Activated CD8-positive, alpha-beta memory T cell treated with anti-CD3 and anti-CD28 coated beads for 48 hours (primary cell): ENCODE data around the gene SNORC.

ENCODE experiments used
- DNase-seq, 3 experiments: peaks; one replicate each; pipeline ENCODE4 v3.0.0-alpha.2; 2020; ENCODE audit warnings: low read depth in 2 of 3, low spot score in 2 of 3

Gene SNORC

DNA sequence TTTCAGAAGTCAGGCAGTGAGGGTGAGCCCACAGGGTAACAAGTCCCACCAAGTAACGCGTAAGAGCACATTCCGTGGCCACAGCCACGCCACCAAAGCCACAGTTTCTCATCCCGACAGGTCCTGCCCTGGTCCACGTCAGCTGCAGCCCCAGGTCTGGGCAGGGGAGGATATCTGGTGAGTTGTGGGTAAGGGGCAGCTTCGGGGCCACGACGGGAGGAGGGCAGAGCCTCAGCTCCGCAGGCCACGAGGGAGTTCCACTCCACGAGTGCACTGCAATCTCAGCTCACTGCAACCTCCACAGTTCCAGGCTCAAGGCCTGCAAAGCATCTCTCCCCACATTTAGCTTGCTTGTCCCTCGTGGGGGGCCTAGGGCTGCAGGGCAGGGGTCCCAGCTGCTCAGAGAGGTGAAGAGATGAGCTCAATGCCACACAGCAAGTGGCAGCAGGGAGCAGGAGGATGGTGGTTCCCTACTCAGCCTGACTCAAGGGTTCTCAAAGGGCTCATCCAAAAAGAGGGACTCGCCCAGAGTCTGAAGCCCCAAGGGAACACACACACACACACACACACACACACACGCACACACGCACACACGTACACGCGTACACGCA, 12.5 kb downstream of the SNORC start:
- DNase-seq, result no peak

DNA sequence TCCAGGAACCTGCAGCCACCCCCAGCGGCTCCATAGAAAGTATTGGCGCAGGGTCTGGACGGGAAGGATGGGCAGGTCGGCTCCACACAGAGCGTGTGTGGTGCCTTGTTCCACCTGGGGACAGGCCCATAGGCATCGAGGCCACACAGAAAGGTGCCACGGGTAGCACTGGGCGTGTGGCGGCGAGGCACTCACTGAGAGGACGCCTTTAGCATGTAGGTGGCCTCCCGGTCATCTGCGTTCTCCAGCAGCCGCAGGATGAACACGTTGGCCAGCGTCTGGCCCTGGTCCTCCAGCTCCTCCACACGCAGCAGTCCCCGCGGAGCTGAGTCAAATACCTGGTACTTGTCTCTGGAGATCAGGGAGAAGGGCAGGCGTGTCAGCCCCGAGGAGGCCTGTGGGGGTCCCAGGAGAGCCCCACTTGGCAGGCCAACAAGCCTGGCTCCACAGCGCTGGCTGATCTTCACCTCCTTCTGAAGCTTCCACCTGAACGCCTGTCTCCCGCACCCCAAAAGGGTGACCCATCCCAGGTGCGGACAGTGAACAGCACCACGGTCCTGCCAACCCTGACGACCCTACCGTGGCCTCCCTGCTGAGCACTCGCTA, 13.2 kb downstream of the SNORC start:
- DNase-seq, result no peak

DNA sequence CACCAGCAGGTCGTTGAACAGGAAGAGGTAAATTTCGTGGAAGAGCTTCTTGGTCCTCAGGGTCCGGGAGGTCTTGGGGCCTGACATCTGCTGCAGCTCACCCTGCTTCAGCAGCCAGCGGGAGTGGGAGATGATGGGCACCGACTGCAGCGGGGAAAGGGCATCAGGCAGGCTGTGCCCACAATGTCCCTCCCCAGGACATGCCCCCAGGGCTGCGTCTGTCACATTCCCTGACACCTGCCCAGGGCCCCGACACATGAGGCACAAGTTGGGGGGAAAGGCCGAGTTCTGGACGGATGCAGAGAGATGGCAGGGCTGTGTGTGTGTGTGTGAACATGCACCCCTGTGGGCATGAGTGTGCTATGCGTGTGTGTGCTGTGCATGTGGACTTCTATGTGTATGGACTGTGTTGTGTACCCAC, 13.9 kb downstream of the SNORC start:
- DNase-seq, result no peak

GRCh38 chr2:232884549-232885263, 14.6 kb downstream of the SNORC start:
- no peak for DNase-seq

DNA sequence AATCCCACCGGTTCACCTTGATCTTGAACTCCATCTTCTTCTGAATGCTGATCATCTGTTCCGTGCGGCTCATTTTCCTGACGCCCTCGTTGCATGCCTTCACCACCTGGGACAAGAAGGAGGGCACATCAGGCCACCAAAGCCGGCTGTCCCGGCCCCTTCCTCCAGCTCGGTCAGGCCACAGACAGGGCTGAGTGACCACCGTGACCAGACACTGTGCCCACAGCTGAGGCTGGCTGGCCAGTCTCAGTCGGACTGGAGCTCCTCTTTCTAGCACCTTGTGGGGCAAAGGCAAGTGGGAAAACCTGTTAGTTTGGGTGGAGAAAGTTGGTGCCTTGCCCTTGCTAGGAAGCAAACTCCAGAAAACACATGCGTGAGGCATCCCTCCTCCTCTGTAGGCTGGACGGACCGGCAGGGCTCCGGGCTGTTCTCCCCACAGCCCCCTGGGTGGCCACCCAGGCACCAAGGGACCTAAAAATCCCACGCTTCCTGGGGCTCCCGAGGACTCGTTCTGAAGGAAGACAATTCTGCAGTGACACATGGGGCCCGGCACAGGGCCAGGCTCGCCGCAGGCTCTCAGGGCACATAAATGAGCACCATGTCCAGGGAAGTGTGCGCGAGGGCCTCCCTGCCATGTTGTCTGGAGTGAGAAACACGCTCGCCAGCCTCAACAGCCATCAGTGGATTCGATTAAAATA, 15.3 kb downstream of the SNORC start:
- no peak for DNase-seq

- DNase-seq, result no peak
Observed at GRCh38 chr2:232886176-232886575, 16.1 kb downstream of the SNORC start.

- no peak for DNase-seq
Observed at GRCh38 chr2:232886632-232887031, 16.6 kb downstream of the SNORC start.

DNA sequence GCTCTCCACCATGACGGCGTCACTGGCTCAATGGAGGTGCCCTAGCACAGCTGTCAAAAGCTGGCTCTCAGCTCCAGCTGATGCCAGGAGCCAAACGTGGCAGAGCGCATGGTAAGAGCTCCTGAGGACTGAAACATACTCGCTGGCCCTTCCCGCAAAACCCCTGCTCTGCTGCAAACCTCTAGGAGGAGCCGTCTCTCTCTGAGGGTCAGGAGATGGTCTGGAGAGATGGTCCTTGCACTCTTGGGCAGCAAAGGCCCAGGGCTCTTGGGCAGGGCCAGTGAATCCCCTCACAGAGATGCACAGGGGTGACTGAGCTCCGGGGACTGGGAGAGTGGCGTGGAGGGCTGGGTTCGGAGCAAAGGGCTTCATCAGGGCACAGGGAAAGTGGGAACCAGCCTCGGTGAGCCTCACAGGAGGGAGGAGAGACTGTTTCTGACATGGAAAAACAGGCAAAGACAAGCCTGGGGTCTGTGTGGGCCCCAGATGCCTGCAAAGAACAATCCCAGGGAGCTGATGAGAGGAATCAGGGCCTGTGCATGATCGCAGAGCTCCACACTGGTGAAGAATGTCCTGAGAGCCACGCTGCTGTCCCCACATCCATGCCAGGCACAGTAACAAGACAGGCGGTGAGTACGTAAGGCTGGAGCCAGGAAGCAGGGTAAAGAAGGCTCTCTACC, 17.2 kb downstream of the SNORC start:
- no peak for DNase-seq

DNA sequence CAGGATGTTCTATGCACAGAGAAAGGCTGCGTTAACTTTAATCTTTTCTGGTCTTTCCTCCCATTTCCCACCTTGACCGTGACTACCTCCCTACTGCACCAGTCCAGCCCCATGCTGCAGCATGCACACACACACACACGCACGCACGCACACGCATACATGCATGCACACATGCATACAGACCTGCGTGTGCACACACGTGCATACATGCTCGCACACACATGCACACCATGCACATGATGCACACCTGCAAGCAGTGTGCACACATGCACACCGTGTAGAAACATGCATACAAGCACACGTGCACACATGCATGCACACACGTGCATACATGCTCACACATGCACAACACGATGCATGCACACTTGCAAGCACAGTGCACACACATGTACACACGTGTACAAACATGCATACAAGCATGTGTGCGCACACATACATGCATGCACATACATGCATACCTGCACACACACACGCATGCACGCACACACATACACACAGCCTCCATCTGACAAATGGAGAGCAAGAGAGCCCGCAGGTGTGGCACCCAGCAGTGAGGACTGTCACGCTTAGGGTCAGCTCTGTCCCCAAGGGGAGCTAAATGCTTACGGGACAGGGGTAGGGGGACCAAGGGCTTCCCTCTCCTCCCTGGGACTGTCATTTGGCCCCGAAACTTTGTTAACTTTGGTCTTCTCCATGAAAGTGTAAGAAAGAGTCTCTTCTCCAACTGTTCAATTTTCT, 18.2 kb downstream of the SNORC start:
- no peak for DNase-seq

GRCh38 chr2:232888839-232889529, 18.9 kb downstream of the SNORC start:
- no peak for DNase-seq

- no peak for DNase-seq
Observed at GRCh38 chr2:232889876-232890401, 19.9 kb downstream of the SNORC start.

- no peak for DNase-seq
Observed at GRCh38 chr2:232890536-232890895, 20.5 kb downstream of the SNORC start.

- DNase-seq, result no peak
Observed at GRCh38 chr2:232890896-232891601, 21.0 kb downstream of the SNORC start.

DNA sequence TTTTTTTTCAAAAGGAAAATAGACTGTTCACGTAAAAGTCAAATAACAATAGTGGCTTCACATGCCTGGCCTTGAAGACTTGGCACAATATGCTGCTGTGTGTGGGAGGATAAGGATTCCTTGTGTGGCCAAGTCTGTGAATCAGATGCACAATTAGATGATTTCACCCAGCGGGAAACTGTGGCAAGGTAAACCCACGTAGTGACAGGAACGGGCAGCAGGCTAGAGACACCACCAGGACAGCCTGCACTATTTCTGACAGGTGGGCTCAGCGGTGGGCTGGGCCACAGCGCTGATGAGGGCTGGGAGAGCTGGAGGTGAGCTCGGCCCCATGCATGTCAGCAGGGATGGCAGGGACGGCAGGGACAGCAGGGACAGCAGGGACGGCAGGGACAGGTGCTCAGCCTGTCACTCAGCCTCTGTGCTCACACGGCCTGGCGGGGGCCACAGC, 21.6 kb downstream of the SNORC start:
- DNase-seq, result no peak

- DNase-seq, result no peak
Observed at GRCh38 chr2:232892221-232892620, 22.2 kb downstream of the SNORC start.

DNA sequence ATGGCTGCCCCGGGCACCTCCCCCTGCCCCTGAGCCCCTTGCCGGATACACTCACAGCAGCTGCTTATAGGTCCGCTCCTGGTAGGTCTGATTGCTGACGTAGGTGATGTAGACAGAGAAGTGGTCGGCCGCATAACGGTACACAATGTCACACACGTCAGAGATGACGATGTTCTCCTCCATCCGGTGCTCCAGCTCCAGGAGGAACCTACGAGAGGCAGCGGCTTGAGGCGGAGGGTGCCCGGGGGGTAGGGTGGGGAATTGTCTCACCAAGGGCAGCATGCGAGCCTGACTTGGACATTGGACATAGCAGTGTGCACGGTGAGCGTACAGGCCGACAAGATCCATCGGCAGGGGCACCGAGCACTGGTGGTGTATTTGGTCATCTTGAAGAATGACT, 22.8 kb downstream of the SNORC start:
- DNase-seq, result no peak

- DNase-seq, result no peak
Observed at GRCh38 chr2:232893834-232894233, 23.8 kb downstream of the SNORC start.

- DNase-seq, result no peak
Observed at GRCh38 chr2:232894251-232894650, 24.2 kb downstream of the SNORC start.

DNA sequence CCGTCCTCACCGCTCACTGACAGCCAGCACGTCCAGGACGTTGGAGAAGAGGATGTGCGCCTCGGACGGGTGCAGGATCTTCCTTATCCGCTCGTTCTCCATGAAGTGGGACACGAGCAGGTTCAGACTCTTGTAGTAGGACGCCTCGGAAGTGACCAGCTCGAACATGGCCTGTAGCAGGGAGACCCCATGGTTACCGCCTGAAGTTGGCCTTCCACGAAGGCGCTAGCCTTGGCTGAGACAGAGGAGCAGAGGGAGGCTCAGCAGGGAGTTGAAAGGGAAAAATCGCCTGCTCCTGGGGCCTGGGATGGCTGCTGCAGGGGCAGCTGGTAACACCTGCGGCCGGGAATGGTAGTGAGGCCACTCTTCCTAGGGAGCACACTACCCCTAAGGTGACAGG, 24.7 kb downstream of the SNORC start:
- DNase-seq, result no peak
